AG09309 (cell line): ENCODE results near the gene HASPIN.
"Not testable (repeated sequence)": the region's sequence is repeated elsewhere in the genome, so short reads cannot be mapped to it uniquely, and the experiment has no call there.

Experiments
- DNase-seq: peaks from one replicate; pipeline ENCODE4 v3.0.0-alpha.2; 2010; ENCODE audit warnings: low read depth
- H3K4me3 ChIP-seq: 2 replicates; pipeline ENCODE4 v1.5.1; 2011; ENCODE audit warnings: mild to moderate bottlenecking, low read depth, low read length, moderate library complexity; ENCODE audit not compliant: control insufficient read depth
- TF ChIP-seq, protein P1 (sequence below): IDR thresholded peaks from 2 replicates; pipeline ENCODE4 v1.5.1; 2011; ENCODE audit warnings: mild to moderate bottlenecking, low read depth, low read length, inconsistent platforms; ENCODE audit not compliant: insufficient read depth, control insufficient read depth; ENCODE audit errors: missing control alignments

HASPIN gene

DNA sequence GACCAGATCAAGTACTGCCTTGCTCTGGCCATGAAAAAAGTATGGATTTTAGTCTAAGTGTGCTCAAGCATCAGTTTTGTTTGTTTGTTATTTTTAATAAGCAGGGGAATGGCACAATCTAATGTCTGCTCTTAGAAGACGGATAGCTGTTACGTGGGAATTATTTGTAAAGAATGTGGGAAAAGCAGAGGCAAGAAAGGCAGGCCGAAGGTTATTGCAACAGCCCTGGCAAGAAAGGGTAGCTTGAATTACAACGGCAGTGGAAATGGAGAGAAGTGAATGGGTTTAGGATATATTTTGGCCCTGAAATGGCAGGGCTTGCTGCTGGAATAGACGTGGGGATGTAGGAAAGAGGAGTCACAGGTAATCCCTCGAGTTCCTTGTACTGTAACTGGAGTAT, 987 bp upstream of the HASPIN start:
- no peak for DNase-seq
- H3K4me3 ChIP-seq = peak overlapping the region; percentile 81
- TF ChIP-seq, protein P1, sequence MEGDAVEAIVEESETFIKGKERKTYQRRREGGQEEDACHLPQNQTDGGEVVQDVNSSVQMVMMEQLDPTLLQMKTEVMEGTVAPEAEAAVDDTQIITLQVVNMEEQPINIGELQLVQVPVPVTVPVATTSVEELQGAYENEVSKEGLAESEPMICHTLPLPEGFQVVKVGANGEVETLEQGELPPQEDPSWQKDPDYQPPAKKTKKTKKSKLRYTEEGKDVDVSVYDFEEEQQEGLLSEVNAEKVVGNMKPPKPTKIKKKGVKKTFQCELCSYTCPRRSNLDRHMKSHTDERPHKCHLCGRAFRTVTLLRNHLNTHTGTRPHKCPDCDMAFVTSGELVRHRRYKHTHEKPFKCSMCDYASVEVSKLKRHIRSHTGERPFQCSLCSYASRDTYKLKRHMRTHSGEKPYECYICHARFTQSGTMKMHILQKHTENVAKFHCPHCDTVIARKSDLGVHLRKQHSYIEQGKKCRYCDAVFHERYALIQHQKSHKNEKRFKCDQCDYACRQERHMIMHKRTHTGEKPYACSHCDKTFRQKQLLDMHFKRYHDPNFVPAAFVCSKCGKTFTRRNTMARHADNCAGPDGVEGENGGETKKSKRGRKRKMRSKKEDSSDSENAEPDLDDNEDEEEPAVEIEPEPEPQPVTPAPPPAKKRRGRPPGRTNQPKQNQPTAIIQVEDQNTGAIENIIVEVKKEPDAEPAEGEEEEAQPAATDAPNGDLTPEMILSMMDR = no peak

GRCh38 chr17:3723188-3723555, 531 bp upstream of the HASPIN start:
- TF ChIP-seq, protein P1 = no peak

GRCh38 chr17:3724378-3725077, 825 bp downstream of the HASPIN start:
- TF ChIP-seq, protein P1 = no peak
- DNase-seq = no peak
- peak overlapping the region; percentile 81 for H3K4me3 ChIP-seq

More at GRCh38 chr17:3723188-3723555, 531 bp upstream of the HASPIN start:
- DNase-seq = no peak
- peak overlapping the region; percentile 81 for H3K4me3 ChIP-seq

DNA sequence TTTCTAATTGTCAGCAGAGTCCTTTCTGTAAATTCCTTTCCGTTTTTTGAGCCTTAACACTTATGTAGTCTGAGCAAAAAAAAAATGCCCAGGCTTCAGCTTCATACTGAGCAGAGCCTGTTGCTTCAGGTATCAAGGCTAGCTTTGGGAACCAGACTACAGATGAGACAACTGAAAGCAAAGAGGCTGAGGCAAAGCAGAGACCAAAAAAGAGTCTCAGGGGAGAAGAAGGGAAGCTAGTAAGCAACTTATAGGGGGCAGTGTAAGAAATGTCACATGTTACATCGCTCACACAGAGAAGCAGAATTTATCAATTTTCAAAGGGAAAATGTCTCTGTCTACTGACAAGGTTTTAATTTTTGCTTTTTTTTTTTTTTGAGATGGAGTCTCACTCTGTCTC, 3.3 kb downstream of the HASPIN start:
- no peak for DNase-seq
- TF ChIP-seq, protein P1 = no peak
- H3K4me3 ChIP-seq = no peak overlapping the region

GRCh38 chr17:3728099-3728498, 4.4 kb downstream of the HASPIN start:
- not testable (repeated sequence) for H3K4me3 ChIP-seq, DNase-seq

DNA sequence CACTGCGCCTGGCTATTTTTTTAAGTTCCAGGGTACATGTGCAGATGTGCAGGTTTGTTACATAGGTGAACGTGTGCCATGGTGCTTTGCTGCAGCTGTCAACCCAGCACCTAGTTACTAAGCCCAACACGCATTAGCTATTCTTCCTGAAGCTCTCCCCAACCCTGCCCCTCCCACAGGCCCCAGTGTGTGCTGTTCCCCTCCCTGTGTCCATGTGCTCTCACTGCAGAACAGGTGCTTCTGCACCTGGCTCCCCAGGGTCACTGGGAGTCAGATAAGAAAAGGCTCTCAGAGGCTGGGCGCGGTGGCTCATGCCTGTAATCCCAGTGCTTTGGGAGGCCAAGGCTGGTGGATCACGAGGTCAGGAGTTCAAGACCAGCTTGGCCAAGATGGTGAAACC, 6.2 kb downstream of the HASPIN start:
- no peak for DNase-seq
- TF ChIP-seq, protein P1 = no peak
- no peak overlapping the region for H3K4me3 ChIP-seq

GRCh38 chr17:3730881-3731429, 7.3 kb downstream of the HASPIN start:
- TF ChIP-seq, protein P1 = no peak
- H3K4me3 ChIP-seq = no peak overlapping the region
- no peak for DNase-seq
